Naive thymus-derived CD8-positive, alpha-beta T cell (primary cell): ENCODE data around the gene ATP2A3. TPM values are rescaled to one million over a fixed set of nuclear protein-coding genes. Genes with fewer than 3 reads are reported as not detected.

Source experiments
- ATAC-seq, 2 donors: fragments of 150-1000 bp; cut with Tn5 transposase in 1 of 2; sonication (Bioruptor Pico), chemical (Tn5 transposase) in 1 of 2; 1 replicate in 1 of 2; 2 replicates in 1 of 2; pipeline ENCODE4 v1.10.0; 2021; ENCODE audit warnings: mild to moderate bottlenecking in 2 of 2, moderate library complexity in 2 of 2
- POLR2A ChIA-PET: fragments of 350-600 bp; sonication (Branson Sonifier 250); formaldehyde crosslinking; loops from one replicate; lab custom pipeline; 2021; ENCODE audit warnings: antibody characterized with exemption; lab: Charles Lee
- DNase-seq, 10 donors: peaks; one replicate each; pipeline versions ENCODE4 v3.0.0 to v3.0.0-alpha.2; 2020 to 2022
- H3K27ac Mint-ChIP-seq, 10 donors: one replicate each; pipeline ENCODE4 v1.8.0; 2020 to 2022; ENCODE audit warnings: mild to moderate bottlenecking in 10 of 10, mixed read lengths in 10 of 10, moderate library complexity in 4 of 10, inconsistent platforms in 1 of 10
- H3K27me3 Mint-ChIP-seq, 5 donors: one replicate each; pipeline ENCODE4 v1.8.0; 2021 to 2022; ENCODE audit warnings: mixed read lengths in 5 of 5
- H3K36me3 Mint-ChIP-seq, 3 donors: one replicate each; pipeline ENCODE4 v1.8.0; 2020 to 2022; ENCODE audit warnings: mixed read lengths in 3 of 3, mild to moderate bottlenecking in 2 of 3, inconsistent platforms in 1 of 3
- H3K4me1 Mint-ChIP-seq, 4 donors: one replicate each; pipeline ENCODE4 v1.8.0; 2021 to 2022; ENCODE audit warnings: mixed read lengths in 4 of 4
- H3K4me3 Mint-ChIP-seq, 10 donors: one replicate each; pipeline ENCODE4 v1.8.0; 2020 to 2022; ENCODE audit warnings: mild to moderate bottlenecking in 10 of 10, mixed read lengths in 10 of 10, moderate library complexity in 6 of 10, inconsistent platforms in 1 of 10
- H3K9me3 Mint-ChIP-seq, 9 donors: one replicate each; pipeline ENCODE4 v1.8.0; 2020 to 2022; ENCODE audit warnings: mixed read lengths in 9 of 9, mild to moderate bottlenecking in 3 of 9, inconsistent platforms in 1 of 9, moderate library complexity in 1 of 9
- polyA plus RNA-seq, 3 donors: library from polyadenylated mRNA; unstranded; fragments of 300-500 nt; fragmentation: Illumina TruSeq; gene quantifications; one replicate each; pipeline ENCODE4 v1.2.3, GENCODE V29; 2021
- total RNA-seq, 8 experiments: library from RNA in 2 of 8; stranded (reverse) in 2 of 8; gene quantifications; one replicate each; pipeline ENCODE4 v1.2.3 and lab custom pipeline; 2021 to 2026

The ATP2A3 gene
- total and polyA plus RNA-seq, 5 experiments from 2014 or later = 37.4 to 144 (median 71.3) TPM

DNA sequence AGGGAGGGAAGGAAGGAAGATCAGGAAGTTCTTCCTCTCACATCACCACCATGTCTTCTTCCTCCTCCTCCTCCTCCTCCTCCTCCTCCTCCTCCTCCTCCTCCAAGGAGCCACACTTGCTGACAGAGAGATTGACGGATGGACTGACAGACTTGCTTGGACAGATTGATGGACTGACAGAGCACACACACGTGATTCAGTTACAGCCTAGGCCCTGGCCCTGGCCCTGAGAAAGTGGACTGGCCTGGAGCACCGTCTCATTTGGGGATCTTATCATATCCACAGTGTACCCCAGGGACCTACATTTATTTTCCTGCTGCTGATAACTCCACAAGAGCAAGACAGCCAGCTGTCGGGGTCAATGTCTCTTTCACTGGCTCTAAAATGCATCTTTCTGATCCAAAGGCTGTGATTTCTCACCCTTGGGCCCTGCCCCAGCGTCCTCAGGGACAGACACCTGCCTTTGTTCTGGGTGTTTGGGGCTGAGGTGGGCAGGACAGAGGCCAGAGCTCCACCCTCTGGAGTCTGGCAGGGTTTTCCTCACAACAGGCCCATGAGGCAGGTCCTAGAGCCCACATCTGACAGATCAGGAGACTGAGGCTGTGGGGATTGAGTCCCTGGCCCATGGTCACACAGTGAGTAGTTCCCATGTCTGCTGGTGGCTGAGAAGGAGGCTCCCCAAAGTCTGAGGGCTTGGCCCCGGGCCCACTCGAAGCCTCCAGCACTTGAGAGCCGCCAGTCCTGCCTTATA, 45.7 kb downstream of the ATP2A3 start:
- DNase-seq (no peak), ATAC-seq (no peak)
- Mint-ChIP-seq H3K9me3 (no peaks in the 10 kb centered on the region), H3K36me3 (peaks cover 0 to 2% (median 0%) of the 10 kb centered on the region in 3 donors), H3K4me3 (peak overlapping the region in 2 of 10 donors; percentile 4 to 48), H3K4me1 (peaks cover 20 to 55% (median 43%) of the 10 kb centered on the region in 4 donors), H3K27me3 (no peaks in the 10 kb centered on the region), H3K27ac (peak overlapping the region in 8 of 10 donors; percentile 18 to 81 (median 66))
- POLR2A ChIA-PET = no interaction called here

- peak overlapping the region in 5 of 10 donors; percentile 22 to 81 (median 63) for H3K4me3 Mint-ChIP-seq
- no peaks in the 10 kb centered on the region for H3K36me3 Mint-ChIP-seq
- no peaks in the 10 kb centered on the region for H3K27me3 Mint-ChIP-seq
- POLR2A ChIA-PET = interaction anchor here (1.6 to 2.5 kb wide), 2 partner anchors 49 to 226 kb away, joined by 8 to 12 read pairs; partner anchors contain the start of genes CYB5D2 and ZZEF1
- H3K9me3 Mint-ChIP-seq = no peaks in the 10 kb centered on the region
- peak overlapping the region in 7 of 10 donors; percentile 31 to 87 (median 71) for H3K27ac Mint-ChIP-seq
- H3K4me1 Mint-ChIP-seq = peaks cover 18 to 55% (median 47%) of the 10 kb centered on the region in 4 donors
- ATAC-seq (no peak), DNase-seq (no peak)
Measured at GRCh38 chr17:3917391-3917931, 46.8 kb downstream of the ATP2A3 start.

DNA sequence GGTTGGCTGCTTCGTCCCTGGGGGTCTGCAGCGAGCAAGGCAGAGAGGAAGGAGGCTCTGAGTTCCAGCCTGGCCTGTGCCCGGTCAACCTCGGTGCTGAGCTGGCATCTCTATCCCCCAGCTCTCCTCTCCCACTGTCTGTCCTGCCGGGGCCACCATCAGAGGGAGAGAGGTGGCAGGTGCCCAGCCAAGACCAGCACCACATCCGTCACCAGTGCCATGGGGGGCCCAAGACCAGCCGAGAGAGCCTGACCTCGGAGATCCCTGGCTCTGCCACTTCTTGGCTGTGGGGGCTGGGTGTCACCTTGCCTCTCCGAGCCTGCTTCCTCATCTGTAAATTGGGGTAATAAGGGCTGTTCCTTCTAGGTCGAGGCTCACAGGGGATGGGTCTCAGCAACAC, 47.4 kb downstream of the ATP2A3 start:
- H3K4me3 Mint-ChIP-seq = peak overlapping the region in 9 of 10 donors; percentile 36 to 85 (median 63)
- no peaks in the 10 kb centered on the region for H3K9me3 Mint-ChIP-seq
- ATAC-seq (peak in 1 of 2 donors; percentile 1), DNase-seq (no peak)
- POLR2A ChIA-PET = interaction anchor here (0.5 to 2.5 kb wide), 3 partner anchors 49 to 1035 kb away, joined by 5 to 12 read pairs (median 8); partner anchors contain the start of genes CYB5D2 and ZZEF1
- no peaks in the 10 kb centered on the region for H3K36me3 Mint-ChIP-seq
- peaks cover 18 to 57% (median 48%) of the 10 kb centered on the region in 4 donors for H3K4me1 Mint-ChIP-seq
- H3K27ac Mint-ChIP-seq = peak overlapping the region; percentile 31 to 87 (median 67)
- H3K27me3 Mint-ChIP-seq = no peaks in the 10 kb centered on the region

GRCh38 chr17:3915995-3916696, 48.1 kb downstream of the ATP2A3 start, which contains the start of gene P2RX1:
P2RX1 (minus strand) TSS chr17:3916465; CDS start chr17:3916225, 240 bp downstream.
- peak; percentile 47 to 58 for ATAC-seq
- Mint-ChIP-seq H3K9me3 (no peaks in the 10 kb centered on the region), H3K27ac (peak within 1 kb of the TSS; percentile 48 to 91 (median 83)), H3K36me3 (no peaks in the 10 kb centered on the region), H3K4me1 (peaks cover 25 to 64% (median 55%) of the 10 kb centered on the region in 4 donors), H3K4me3 (peak within 1 kb of the TSS in 9 of 10 donors; percentile 36 to 85 (median 63)), H3K27me3 (no peaks in the 10 kb centered on the region)
- DNase-seq = peak in 7 of 10 donors; percentile 23 to 51 (median 47)
- POLR2A ChIA-PET = interaction anchor here (0.5 to 2.5 kb wide), 4 partner anchors 12 to 227 kb away, joined by 3 to 12 read pairs (median 6); partner anchors contain the start of genes CYB5D2 and ZZEF1

DNA sequence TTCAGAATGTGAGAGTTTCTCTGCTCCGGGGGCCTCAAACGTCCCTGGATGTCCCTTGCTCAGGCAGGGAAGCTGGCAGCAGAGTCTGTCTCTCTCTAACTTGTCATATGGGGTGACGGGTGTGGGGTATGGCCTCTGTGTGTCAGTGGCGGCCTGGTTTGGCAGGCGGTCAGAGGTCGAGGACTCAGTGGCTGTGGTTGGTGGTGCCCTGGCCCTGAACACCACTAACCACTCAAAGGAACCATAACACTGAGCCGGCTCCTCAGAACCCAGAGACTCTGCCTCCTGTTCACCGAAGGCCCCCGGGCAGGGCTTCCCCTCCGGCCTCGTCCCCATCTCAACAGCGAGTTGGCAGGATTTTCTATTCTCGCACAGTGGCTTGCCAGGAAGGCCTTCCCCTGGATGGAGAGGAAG, 48.6 kb downstream of the ATP2A3 start:
- ATAC-seq (no peak), DNase-seq (no peak)
- Mint-ChIP-seq H3K27ac (peak overlapping the region; percentile 1 to 91 (median 83)), H3K4me3 (peak overlapping the region in 7 of 10 donors; percentile 38 to 85 (median 63)), H3K9me3 (no peaks in the 10 kb centered on the region), H3K27me3 (no peaks in the 10 kb centered on the region), H3K4me1 (peaks cover 26 to 61% (median 59%) of the 10 kb centered on the region in 4 donors), H3K36me3 (no peaks in the 10 kb centered on the region)
- POLR2A ChIA-PET = interaction anchor here (0.5 to 2.5 kb wide), 4 partner anchors 12 to 227 kb away, joined by 3 to 12 read pairs (median 6); partner anchors contain the start of genes CYB5D2 and ZZEF1

DNA sequence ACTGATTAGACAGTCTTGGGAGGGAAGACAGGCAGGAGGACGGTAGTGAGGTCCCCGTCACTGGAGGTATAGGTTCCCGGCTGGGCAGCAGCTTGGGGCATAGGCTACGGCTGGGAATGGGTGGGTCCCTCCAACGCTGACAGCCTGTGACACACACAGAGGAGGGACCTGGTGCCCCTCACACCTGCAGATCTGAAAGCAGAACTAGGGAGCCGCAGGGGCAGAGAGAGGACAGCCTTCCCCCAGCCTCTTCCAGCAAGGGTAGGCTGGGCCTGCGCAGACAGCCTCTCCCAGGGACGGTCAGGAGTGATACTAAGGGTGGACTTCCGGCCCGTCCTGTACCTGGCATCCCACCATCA, 49.9 kb downstream of the ATP2A3 start:
- H3K4me1 Mint-ChIP-seq = peaks cover 29 to 69% (median 67%) of the 10 kb centered on the region in 4 donors
- ATAC-seq (no peak), DNase-seq (peak in 1 of 10 donors; percentile 34)
- no peaks in the 10 kb centered on the region for H3K9me3 Mint-ChIP-seq
- H3K27ac Mint-ChIP-seq = peak overlapping the region in 8 of 10 donors; percentile 53 to 91 (median 80)
- POLR2A ChIA-PET = interaction anchor here (0.7 to 2.2 kb wide), 6 partner anchors 21 to 143 kb away, joined by 3 to 20 read pairs (median 3); partner anchors contain the start of gene ATP2A3
- peak overlapping the region in 3 of 10 donors; percentile 23 to 85 (median 39) for H3K4me3 Mint-ChIP-seq
- H3K27me3 Mint-ChIP-seq = no peaks in the 10 kb centered on the region
- H3K36me3 Mint-ChIP-seq = no peaks in the 10 kb centered on the region

- POLR2A ChIA-PET = interaction anchor here (0.6 to 2.2 kb wide), 9 partner anchors 21 to 143 kb away, joined by 3 to 20 read pairs (median 3); partner anchors contain the start of gene ATP2A3
- peak; percentile 59 to 88 (median 78) for DNase-seq
- Mint-ChIP-seq H3K36me3 (no peaks in the 10 kb centered on the region), H3K9me3 (no peaks in the 10 kb centered on the region), H3K27me3 (no peaks in the 10 kb centered on the region), H3K4me3 (peak overlapping the region in 5 of 10 donors; percentile 0 to 85 (median 27)), H3K4me1 (peaks cover 29 to 72% (median 68%) of the 10 kb centered on the region in 4 donors), H3K27ac (peak overlapping the region; percentile 53 to 91 (median 80))
- ATAC-seq = peak; percentile 31 to 60
Measured at GRCh38 chr17:3913531-3914311, 50.5 kb downstream of the ATP2A3 start.

DNA sequence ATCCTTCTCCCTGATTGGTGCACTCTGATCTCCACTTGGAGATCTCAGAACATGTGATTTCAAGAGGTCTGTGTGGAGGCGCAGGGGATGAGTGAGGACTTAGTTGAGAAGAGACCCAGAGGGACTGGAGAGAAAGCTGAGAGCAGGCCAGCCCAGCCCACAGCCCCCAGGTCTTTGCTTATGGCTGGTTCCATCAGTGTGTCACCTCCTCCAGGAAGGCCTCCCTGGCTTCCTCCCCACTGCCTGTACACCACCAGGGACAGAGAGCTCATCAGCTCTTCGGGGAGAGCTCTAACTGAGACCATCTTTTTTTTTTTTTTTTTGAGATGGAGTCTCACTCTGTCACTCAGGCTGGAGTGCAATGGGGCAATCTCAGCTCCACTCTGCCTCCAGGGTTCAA, 51.4 kb downstream of the ATP2A3 start:
- no peak for DNase-seq
- Mint-ChIP-seq H3K27me3 (no peaks in the 10 kb centered on the region), H3K36me3 (no peaks in the 10 kb centered on the region), H3K4me3 (peak overlapping the region in 4 of 10 donors; percentile 11 to 67 (median 21)), H3K9me3 (no peaks in the 10 kb centered on the region), H3K4me1 (peaks cover 28 to 72% (median 64%) of the 10 kb centered on the region in 4 donors), H3K27ac (peak overlapping the region in 8 of 10 donors; percentile 36 to 97 (median 90))
- no peak for ATAC-seq
- POLR2A ChIA-PET = interaction anchor here (0.6 to 2.2 kb wide), 4 partner anchors 42 to 56 kb away, joined by 3 to 20 read pairs (median 4); partner anchors contain the start of gene ATP2A3

DNA sequence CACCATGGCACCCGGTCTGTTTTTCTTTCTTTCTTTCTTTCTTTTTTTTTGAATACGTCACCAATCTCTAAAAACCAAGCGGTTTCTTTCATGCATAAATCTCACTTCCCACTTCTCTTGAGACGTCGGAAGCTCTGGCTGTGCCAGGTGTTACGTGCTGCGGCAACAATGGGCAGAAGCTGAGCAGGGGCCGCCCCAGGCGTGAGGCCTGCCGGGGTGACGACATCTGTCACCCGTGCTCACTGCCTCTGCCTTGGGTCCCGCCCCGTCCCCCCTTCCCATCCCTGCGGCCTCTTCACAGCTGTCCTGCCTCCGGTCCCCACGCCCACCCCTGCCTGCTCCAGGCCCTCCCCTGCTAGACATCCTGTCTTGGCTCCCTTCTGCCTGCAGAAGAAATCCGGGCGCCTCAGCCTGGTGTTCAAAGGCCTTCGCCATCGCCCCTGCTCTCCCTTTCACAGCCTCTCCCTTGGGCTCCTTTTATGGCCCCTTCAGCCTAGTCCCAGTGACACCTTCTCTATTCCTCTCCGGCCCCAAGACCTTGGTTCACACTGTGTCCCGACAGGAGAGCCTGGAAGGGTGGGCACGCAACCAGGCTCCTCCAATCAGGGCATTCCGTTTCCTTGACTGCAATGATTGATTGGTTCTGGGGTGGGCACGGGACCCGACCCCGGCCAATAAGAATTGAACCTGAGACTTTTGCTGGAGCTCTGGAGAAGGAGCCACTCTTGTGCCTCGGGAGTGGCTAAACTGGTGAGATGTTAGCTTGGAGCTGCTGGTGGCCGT, 52.8 kb downstream of the ATP2A3 start:
- ATAC-seq (peak; percentile 86 to 93), DNase-seq (peak; percentile 62 to 88 (median 84))
- Mint-ChIP-seq H3K4me3 (peak overlapping the region; percentile 49 to 79 (median 67)), H3K27me3 (no peaks in the 10 kb centered on the region), H3K27ac (peak overlapping the region; percentile 85 to 98 (median 94)), H3K4me1 (peaks cover 28 to 60% (median 52%) of the 10 kb centered on the region in 4 donors), H3K36me3 (no peaks in the 10 kb centered on the region), H3K9me3 (no peaks in the 10 kb centered on the region)
- POLR2A ChIA-PET = interaction anchor here (0.5 to 0.8 kb wide), 3 partner anchors 37 to 114 kb away, joined by 3 to 4 read pairs (median 4); no protein-coding TSS in a partner anchor

DNA sequence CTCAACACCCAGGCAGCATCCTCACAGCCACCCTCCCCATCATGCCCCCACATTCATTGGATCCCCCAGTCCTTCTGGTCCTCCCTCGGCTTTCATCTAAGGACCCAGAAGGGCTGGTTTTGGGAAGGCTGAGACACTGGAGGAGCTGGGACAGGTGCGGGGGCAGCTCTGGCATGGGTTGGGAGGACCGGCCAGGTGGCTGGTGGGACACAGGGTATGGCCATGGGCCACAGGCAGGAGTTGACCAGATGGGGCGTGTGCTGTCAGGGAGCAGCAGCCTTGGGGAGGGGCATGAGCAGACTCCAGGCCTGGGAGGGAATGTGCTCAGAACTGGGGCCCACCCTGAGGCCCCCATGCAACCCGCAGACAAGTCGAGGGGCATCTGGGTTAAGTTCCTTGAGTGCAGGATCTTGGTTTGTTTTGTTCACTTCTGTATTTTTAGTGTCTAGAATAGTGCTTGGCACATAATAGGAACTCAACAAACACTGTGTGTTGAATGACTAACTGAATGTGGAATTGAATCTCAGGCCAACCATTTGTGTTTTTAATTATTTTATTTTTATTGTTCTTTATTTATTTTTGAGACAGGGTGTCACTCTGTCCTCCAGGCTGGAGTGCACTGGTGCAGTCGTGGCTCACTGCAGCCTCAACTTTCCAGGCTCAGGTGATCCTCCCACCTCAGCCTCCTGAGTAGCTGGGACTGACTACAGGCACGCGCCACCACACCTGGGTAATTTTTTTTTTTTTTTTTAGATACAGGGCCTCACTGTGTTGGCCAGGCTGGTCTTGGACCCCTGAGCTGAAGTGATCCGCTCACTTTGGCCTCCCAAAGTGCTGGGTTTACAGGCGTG, 53.6 kb downstream of the ATP2A3 start:
- Mint-ChIP-seq H3K4me1 (peaks cover 25 to 53% (median 44%) of the 10 kb centered on the region in 4 donors), H3K4me3 (peak overlapping the region; percentile 49 to 79 (median 67)), H3K27me3 (no peaks in the 10 kb centered on the region), H3K27ac (peak overlapping the region; percentile 85 to 98 (median 94)), H3K36me3 (no peaks in the 10 kb centered on the region), H3K9me3 (no peaks in the 10 kb centered on the region)
- ATAC-seq (no peak), DNase-seq (no peak)
- POLR2A ChIA-PET = interaction anchor here (0.5 to 0.8 kb wide), 4 partner anchors 38 to 115 kb away, joined by 3 to 7 read pairs (median 4); no protein-coding TSS in a partner anchor
